HepG2 (cell line): Measurements from ENCODE around the gene SNRNP35. TPM values are rescaled to one million over a fixed set of nuclear protein-coding genes. Genes with fewer than 3 reads are reported as not detected.

ENCODE experiments used
- ADNP ChIP-seq: sonication (generic); formaldehyde crosslinking; IDR thresholded peaks from 2 replicates; pipeline ENCODE4 v1.4.0; 2020; ENCODE audit warnings: missing genetic modification reagents
- ATF3 ChIP-seq: sonication (generic); formaldehyde crosslinking; IDR thresholded peaks from 2 replicates; pipeline ENCODE4 v1.4.0; 2020; ENCODE audit warnings: missing genetic modification reagents
- BCL6 ChIP-seq: IDR thresholded peaks from 2 replicates; pipeline ENCODE4 v1.6.1; 2016; ENCODE audit warnings: missing genetic modification reagents, missing compliant biosample characterization
- HOXA3 ChIP-seq: sonication (generic); formaldehyde crosslinking; IDR thresholded peaks from 2 replicates; pipeline ENCODE4 v1.5.0; 2020; ENCODE audit warnings: missing genetic modification reagents
- KDM4B ChIP-seq: sonication (generic); formaldehyde crosslinking; IDR thresholded peaks from 2 replicates; pipeline ENCODE4 v1.4.0; 2020; ENCODE audit warnings: missing genetic modification reagents
- MBNL3 ChIP-seq: fragments of 250-450 bp; sonication (Bioruptor Pico); conservative IDR thresholded peaks from 2 replicates; pipeline ENCODE4 v1.8.0; 2022; ENCODE audit warnings: mild to moderate bottlenecking, inconsistent platforms
- PHF20 ChIP-seq: sonication (generic); formaldehyde crosslinking; IDR thresholded peaks from 2 replicates; pipeline ENCODE4 v1.5.0; 2020; ENCODE audit warnings: mild to moderate bottlenecking, missing genetic modification reagents
- POLR2A ChIP-seq, 2 experiments: IDR thresholded peaks; 2 replicates each; pipeline ENCODE4 v1.6.1; 2011; ENCODE audit warnings: low read depth in 2 of 2, low read length in 2 of 2, mild to moderate bottlenecking in 1 of 2, moderate library complexity in 1 of 2; ENCODE audit not compliant: insufficient read depth in 1 of 2
- RNF2 ChIP-seq: fragments of 450-650 bp; conservative IDR thresholded peaks from 2 replicates; pipeline ENCODE4 v1.6.1; 2016; ENCODE audit warnings: low read depth
- SAP130 ChIP-seq: IDR thresholded peaks from 2 replicates; pipeline ENCODE4 v1.6.1; 2016; ENCODE audit warnings: low read depth
- SOX5 ChIP-seq: IDR thresholded peaks from 2 replicates; pipeline ENCODE4 v1.6.1; 2016; ENCODE audit warnings: borderline replicate concordance
- TEAD3 ChIP-seq: optimal IDR thresholded peaks from 2 replicates; pipeline ENCODE3; 2016; ENCODE audit warnings: borderline replicate concordance
- TFAP4 ChIP-seq: sonication (generic); IDR thresholded peaks from 2 replicates; pipeline ENCODE4 v1.6.1; 2016; ENCODE audit warnings: low read depth, borderline replicate concordance
- THAP11 ChIP-seq: IDR thresholded peaks from 2 replicates; pipeline ENCODE4 v1.6.1; 2016; ENCODE audit warnings: missing biosample characterization, missing genetic modification reagents
- ZBTB3 ChIP-seq: sonication (generic); formaldehyde crosslinking; IDR thresholded peaks from 2 replicates; pipeline ENCODE4 v1.4.0; 2020; ENCODE audit warnings: low read depth, mild to moderate bottlenecking, moderate library complexity, missing genetic modification reagents, borderline replicate concordance
- ZFP90 ChIP-seq: sonication (generic); formaldehyde crosslinking; IDR thresholded peaks from 2 replicates; pipeline ENCODE4 v1.8.0; 2022; ENCODE audit warnings: missing genetic modification reagents, mild to moderate bottlenecking, inconsistent platforms, borderline replicate concordance
- ZNF136 ChIP-seq: sonication (generic); formaldehyde crosslinking; IDR thresholded peaks from 2 replicates; pipeline ENCODE4 v1.8.1; 2022; ENCODE audit warnings: low read depth, mild to moderate bottlenecking, moderate library complexity, missing genetic modification reagents
- ZNF18 ChIP-seq: sonication (generic); formaldehyde crosslinking; IDR thresholded peaks from 2 replicates; pipeline ENCODE4 v1.8.0; 2022; ENCODE audit warnings: mild to moderate bottlenecking, missing genetic modification reagents; ENCODE audit not compliant: insufficient replicate concordance
- ZNF296 ChIP-seq: sonication (generic); formaldehyde crosslinking; conservative IDR thresholded peaks from 2 replicates; pipeline ENCODE4 v1.5.0; 2020; ENCODE audit warnings: mild to moderate bottlenecking, missing genetic modification reagents
- ZNF432 ChIP-seq: sonication (generic); formaldehyde crosslinking; IDR thresholded peaks from 2 replicates; pipeline ENCODE4 v1.5.0; 2020; ENCODE audit warnings: missing genetic modification reagents, mild to moderate bottlenecking, borderline replicate concordance
- ZNF460 ChIP-seq: sonication (generic); formaldehyde crosslinking; IDR thresholded peaks from 2 replicates; pipeline ENCODE4 v1.5.1; 2020; ENCODE audit warnings: missing genetic modification reagents, mild to moderate bottlenecking, borderline replicate concordance
- ZNF556 ChIP-seq: sonication (generic); formaldehyde crosslinking; IDR thresholded peaks from 2 replicates; pipeline ENCODE4 v1.4.0; 2020; ENCODE audit warnings: mild to moderate bottlenecking, missing genetic modification reagents, borderline replicate concordance
- ZNF644 ChIP-seq: IDR thresholded peaks from 2 replicates; pipeline ENCODE4 v1.6.1; 2016; ENCODE audit warnings: low read depth
- ZNF703 ChIP-seq: sonication (generic); formaldehyde crosslinking; IDR thresholded peaks from 2 replicates; pipeline ENCODE4 v1.5.1; 2020; ENCODE audit warnings: missing genetic modification reagents, mild to moderate bottlenecking, moderate library complexity, borderline replicate concordance
- ZNF761 ChIP-seq: sonication (generic); formaldehyde crosslinking; conservative IDR thresholded peaks from 2 replicates; pipeline ENCODE4 v1.4.0; 2020; ENCODE audit warnings: mild to moderate bottlenecking, missing genetic modification reagents
- ZNF777 ChIP-seq: sonication (generic); formaldehyde crosslinking; IDR thresholded peaks from 2 replicates; pipeline ENCODE4 v1.4.0; 2020; ENCODE audit warnings: missing genetic modification reagents
- ZNF782 ChIP-seq: sonication (generic); formaldehyde crosslinking; IDR thresholded peaks from 2 replicates; pipeline ENCODE4 v1.4.0; 2020; ENCODE audit warnings: missing genetic modification reagents, mild to moderate bottlenecking, borderline replicate concordance
- ZSCAN9 ChIP-seq: IDR thresholded peaks from 2 replicates; pipeline ENCODE4 v1.6.1; 2016; ENCODE audit warnings: borderline replicate concordance
- polyA plus RNA-seq, 8 experiments: library from polyadenylated mRNA; depleted of rRNA in 3 of 8; stranded (reverse) in 7 of 8; unstranded in 1 of 8; fragments of >200 nt; fragmentation: Illumina TruSeq in 4 of 8; extraction: Trizol in 4 of 8; gene quantifications; 2 replicates each; pipeline versions ENCODE4 v1.2.1 to v1.2.3, GENCODE V29; 2011 to 2016; ENCODE audit warnings: low read depth in 4 of 8, missing spikeins in 1 of 8, mixed read lengths in 1 of 8; ENCODE audit not compliant: insufficient read depth in 1 of 8
- total RNA-seq, 5 experiments: library from RNA; depleted of rRNA; stranded (reverse); fragments of >200 nt; fragmentation: Illumina TruSeq; extraction: Trizol; gene quantifications; 2 replicates each; pipeline ENCODE4 v1.2.3, GENCODE V29; 2016; ENCODE audit warnings: low read depth in 1 of 5

SNRNP35 gene
- total and polyA plus RNA-seq, 2 of the 13 experiments (the other 11 are each of a cell fraction or from before 2014, with no cell fraction given), result 11.3 to 22.6 TPM

GRCh38 chr12:123472438-123472849, 14.5 kb downstream of the SNRNP35 start (continued):
- TF ChIP-seq ZNF136 (CRISPR knock-in tag) (0 out of 2 replicates have a peak, but pooled peaks have one; percentile 49), ZSCAN9 (CRISPR knock-in tag) (peak; percentile 51; the same call in 1 of the 2 replicates), ATF3 (CRISPR knock-in tag) (0 out of 2 replicates have a peak, but pooled peaks have one; percentile 39), TEAD3 (CRISPR knock-in tag) (peak; percentile 66), ZFP90 (0 out of 2 replicates have a peak, but pooled peaks have one; percentile 54), ZNF460 (CRISPR knock-in tag) (no peak; the same call in 1 of the 2 replicates), POLR2A (IDR thresholded peaks at IDR 0.05; ENCODE audit: insufficient read depth in 1 of 2, low read depth in 2 of 2, low read length in 2 of 2) (0 out of 4 replicates have a peak, but pooled peaks of 1 of the 2 experiments have one; percentile 32), ZNF644 (peak; percentile 62; the same call in 1 of the 2 replicates), SAP130 (CRISPR knock-in tag) (peak; percentile 89), SOX5 (peak; percentile 74; the same call in 1 of the 2 replicates), BCL6 (CRISPR knock-in tag) (peak; percentile 64), ZNF556 (CRISPR knock-in tag) (peak; percentile 88; the same call in 1 of the 2 replicates), ZNF703 (CRISPR knock-in tag) (no peak), RNF2 (no peak), ZBTB3 (CRISPR knock-in tag) (no peak), TFAP4 (peak; percentile 68; the same call in 1 of the 2 replicates), ADNP (CRISPR knock-in tag) (no peak), ZNF296 (0 out of 2 replicates have a peak, but pooled peaks have one; percentile 52), ZNF432 (no peak), ZNF782 (CRISPR knock-in tag) (no peak), HOXA3 (CRISPR knock-in tag) (peak; percentile 90), ZNF761 (CRISPR knock-in tag) (0 out of 2 replicates have a peak, but pooled peaks have one; percentile 48), THAP11 (peak; percentile 52; the same call in 1 of the 2 replicates), MBNL3 (no peak), KDM4B (CRISPR knock-in tag) (0 out of 2 replicates have a peak, but pooled peaks have one; percentile 67), PHF20 (CRISPR knock-in tag) (peak; percentile 45; the same call in 1 of the 2 replicates), ZNF777 (no peak; the same call in 1 of the 2 replicates), ZNF18 (no peak)
